K562 (cell line): ENCODE measurements around the gene LRCH1. TPM values are rescaled to one million over a fixed set of nuclear protein-coding genes. Genes with fewer than 3 reads are reported as not detected.

ENCODE experiments used
- ATAC-seq: fragments of 200-7000 bp; cut with Tn5 transposase; 3 replicates; pipeline ENCODE4 v1.9.1; 2020; ENCODE audit warnings: moderate library complexity
- BruUV-seq: library from RNA; stranded (reverse); fragments of 400-500 nt; replicated peaks from 2 replicates; lab custom pipeline; 2021; lab: Mats Ljungman, UMichigan
- CTCF ChIA-PET: fragments of 300-600 bp; formaldehyde crosslinking; extraction: SDS; loops from one replicate; lab custom pipeline; 2021; ENCODE audit warnings: low intra/inter-chr PET ratio; lab: Yijun Ruan, JAX
- POLR2A ChIA-PET: fragments of 300-600, 350-650 bp; sonication (Branson Sonifier 250); formaldehyde crosslinking; extraction: SDS; loops from one replicate; lab custom pipeline; 2021; ENCODE audit warnings: antibody characterized with exemption, inconsistent platforms; lab: Yijun Ruan, JAX
- DNase-seq, 4 experiments: peaks; one replicate each; pipeline versions ENCODE4 v3.0.0 to v3.0.0-alpha.2; 2011 to 2018; ENCODE audit warnings: low spot score in 3 of 4, mixed read lengths in 3 of 4; ENCODE audit errors: extremely low read depth in 1 of 4
- FAIRE-seq: peaks from 2 replicates; lab custom pipeline; 2011; peaks lifted over from hg19 to GRCh38; lab: Jason Lieb, UNC
- H2AFZ ChIP-seq: 2 replicates; pipeline ENCODE4 v1.6.0; 2011; ENCODE audit warnings: low read depth, low read length, control low read depth, inconsistent platforms
- H3K27ac ChIP-seq: fragments of 200-600 bp; 3 replicates; pipeline ENCODE4 v1.8.0; 2011; ENCODE audit warnings: low read depth, mild to moderate bottlenecking, control low read depth, inconsistent platforms, low read length, moderate library complexity, mixed read lengths; ENCODE audit errors: extremely low read depth
- H3K27me3 ChIP-seq, 2 experiments: fragments of 300-600 bp in 1 of 2; 2 replicates in 1 of 2; 3 replicates in 1 of 2; pipeline versions ENCODE4 v1.6.0 to v1.8.0; 2011; ENCODE audit warnings: inconsistent platforms in 2 of 2, low read length in 2 of 2, mild to moderate bottlenecking in 1 of 2, mixed read lengths in 1 of 2, moderate library complexity in 1 of 2; ENCODE audit not compliant: control insufficient read depth in 2 of 2, insufficient read depth in 2 of 2
- H3K36me3 ChIP-seq: fragments of 300-600 bp; 3 replicates; pipeline ENCODE4 v1.8.0; 2011; ENCODE audit warnings: mild to moderate bottlenecking, low read length, inconsistent platforms; ENCODE audit not compliant: control insufficient read depth, insufficient read depth
- H3K4me1 ChIP-seq, 2 experiments: fragments of 200-600 bp in 1 of 2; replicated peaks in 1 of 2; 2 replicates in 1 of 2; 3 replicates in 1 of 2; pipeline versions ENCODE4 v1.5.1 to v1.8.0; 2011; ENCODE audit warnings: inconsistent platforms in 2 of 2, low read length in 2 of 2, mild to moderate bottlenecking in 1 of 2, mixed read lengths in 1 of 2, moderate library complexity in 1 of 2; ENCODE audit not compliant: control insufficient read depth in 2 of 2, insufficient read depth in 2 of 2
- H3K4me2 ChIP-seq: 2 replicates; pipeline ENCODE4 v1.6.1; 2011; ENCODE audit warnings: low read length, control low read depth, inconsistent platforms, mixed read lengths; ENCODE audit not compliant: insufficient read depth
- H3K4me3 ChIP-seq: fragments of 200-600 bp; sonication (generic), shearing (Covaris generic); 2 replicates; pipeline ENCODE4 v1.5.1; 2016; ENCODE audit warnings: control low read depth, inconsistent platforms
- H3K79me2 ChIP-seq: fragments of 200-600 bp; 3 replicates; pipeline ENCODE4 v1.8.0; 2011; ENCODE audit warnings: low read length, inconsistent platforms; ENCODE audit not compliant: control insufficient read depth, insufficient read depth
- H3K9ac ChIP-seq, 2 experiments: 2 replicates each; pipeline versions ENCODE4 v1.6.0 to v1.6.1; 2011; ENCODE audit warnings: low read depth in 2 of 2, low read length in 2 of 2, control low read depth in 1 of 2, inconsistent platforms in 1 of 2, mild to moderate bottlenecking in 1 of 2, mixed read lengths in 1 of 2; ENCODE audit not compliant: insufficient read depth in 1 of 2
- H3K9me1 ChIP-seq: one replicate; pipeline ENCODE4 v1.6.0; 2011; ENCODE audit warnings: inconsistent platforms, mild to moderate bottlenecking, low read length, moderate library complexity; ENCODE audit not compliant: control insufficient read depth, insufficient read depth
- H3K9me3 ChIP-seq: replicated peaks from 2 replicates; pipeline ENCODE4 v1.5.1; 2011; ENCODE audit warnings: low read depth, low read length, inconsistent platforms; ENCODE audit not compliant: control insufficient read depth, insufficient read depth
- H4K20me1 ChIP-seq: replicated peaks from 2 replicates; pipeline ENCODE4 v1.6.1; 2011; ENCODE audit warnings: low read length, inconsistent platforms, mixed read lengths; ENCODE audit not compliant: control insufficient read depth, insufficient read depth
- CTBP1 ChIP-seq: fragments of 450-650 bp; IDR thresholded peaks from 2 replicates; pipeline ENCODE4 v1.6.1; 2016; ENCODE audit warnings: borderline replicate concordance
- ELF4 ChIP-seq: fragments of 450-650 bp; formaldehyde crosslinking; IDR thresholded peaks from 2 replicates; pipeline ENCODE4 v1.4.0; 2022; ENCODE audit warnings: missing genetic modification characterization
- MTF1 ChIP-seq: fragments of 250-450 bp; sonication (Bioruptor Pico); IDR thresholded peaks from 2 replicates; pipeline ENCODE4 v1.9.0; 2021; ENCODE audit warnings: moderate library complexity, mild to moderate bottlenecking, inconsistent platforms, borderline replicate concordance
- MXI1 ChIP-seq: IDR thresholded peaks from 2 replicates; pipeline ENCODE4 v1.6.1; 2011; ENCODE audit warnings: low read depth, mild to moderate bottlenecking, improper control_type of control experiment, low read length
- NCOA1 ChIP-seq: fragments of 450-650 bp; IDR thresholded peaks from 2 replicates; pipeline ENCODE4 v1.6.1; 2016; ENCODE audit warnings: low read depth
- SREBF2 ChIP-seq: sonication (generic); formaldehyde crosslinking; IDR thresholded peaks from 2 replicates; pipeline ENCODE4 v1.4.0; 2020; ENCODE audit warnings: mild to moderate bottlenecking, missing genetic modification reagents
- STAT5A ChIP-seq: IDR thresholded peaks from 2 replicates; pipeline ENCODE4 v1.6.1; 2012; ENCODE audit warnings: low read length, inconsistent platforms, borderline replicate concordance
- TEAD4 ChIP-seq, 2 experiments: sonication (generic) in 1 of 2; formaldehyde crosslinking in 1 of 2; IDR thresholded peaks; 2 replicates each; pipeline versions ENCODE4 v1.6.1 to v1.8.0; 2012 to 2022; ENCODE audit warnings: borderline replicate concordance in 1 of 2, inconsistent platforms in 1 of 2, low read length in 1 of 2, mild to moderate bottlenecking in 1 of 2, missing genetic modification reagents in 1 of 2
- XRCC5 ChIP-seq: fragments of 200-400 bp; formaldehyde crosslinking; IDR thresholded peaks from 2 replicates; pipeline ENCODE4 v1.6.1; 2017; ENCODE audit warnings: low read depth, mild to moderate bottlenecking, low read length
- ZBTB17 ChIP-seq: fragments of 450-650 bp; formaldehyde crosslinking; IDR thresholded peaks from 2 replicates; pipeline ENCODE4 v1.4.0; 2020; ENCODE audit warnings: mild to moderate bottlenecking
- ZNF766 ChIP-seq: fragments of 200-800 bp; sonication (Bioruptor generic); conservative IDR thresholded peaks from 2 replicates; pipeline ENCODE4 v1.6.1; 2016; ENCODE audit warnings: missing genetic modification characterization, missing compliant biosample characterization
- WGBS: fragments of 100-300 bp; shearing (Covaris generic); methylation state at CpG from one replicate; pipeline ENCODE4 v1.1.6; 2016; ENCODE audit warnings: low coverage, mixed read lengths; ENCODE audit not compliant: insufficient coverage; ENCODE audit errors: missing lambda C conversion rate; 5-methylcytosine and 5-hydroxymethylcytosine counted together
- in situ Hi-C: fragments of 300-500 bp; cut with MboI; formaldehyde crosslinking; loops from 4 replicates; pipeline ENCODE4 v1.15.0; 2018; ENCODE audit warnings: inconsistent platforms, mixed read lengths
- intact Hi-C: fragments of 100-400 bp; cut with micrococcal nuclease; formaldehyde crosslinking; loops from 2 replicates; pipeline ENCODE4 v1.14.2; 2022
- polyA plus RNA-seq, 8 experiments: library from polyadenylated mRNA; depleted of rRNA in 4 of 8; stranded (reverse) in 5 of 8; unstranded in 3 of 8; fragments of >200 nt; fragmentation: Nextera tagmentation in 2 of 8; fragmentation: Illumina TruSeq in 1 of 8; extraction: Ambion mirVana in 2 of 8; extraction: Trizol in 1 of 8; gene quantifications; 2 replicates each; pipeline versions ENCODE4 v1.2.1 to v1.2.3, GENCODE V29; 2011 to 2014; ENCODE audit warnings: inconsistent platforms in 1 of 8, missing spikeins in 1 of 8
- total RNA-seq, 7 experiments: library from RNA; depleted of rRNA in 6 of 7; stranded (reverse); fragments of >200 nt in 6 of 7; fragmentation: Illumina TruSeq in 2 of 7; extraction: Trizol in 2 of 7; gene quantifications; 2 replicates each; pipeline versions ENCODE4 v1.2.1 to v1.2.3, GENCODE V29; 2011 to 2021; ENCODE audit warnings: low replicate concordance in 1 of 7
- TF ChIP-seq, protein P1 (sequence below): IDR thresholded peaks from 3 replicates; pipeline ENCODE4 v1.6.1; 2011; ENCODE audit warnings: borderline replicate concordance, mild to moderate bottlenecking, moderate library complexity; ENCODE audit not compliant: insufficient read length; ENCODE audit errors: extremely low read depth
- TF ChIP-seq, protein P2 (sequence below): sonication (generic); formaldehyde crosslinking; IDR thresholded peaks from 2 replicates; pipeline ENCODE4 v1.8.0; 2022; ENCODE audit warnings: missing genetic modification reagents, mild to moderate bottlenecking, borderline replicate concordance

The LRCH1 gene
- total and polyA plus RNA-seq, 9 of the 15 experiments (the other 6 are each of a cell fraction or from before 2014, with no cell fraction given): 1.1 to 6.8 (median 3.7) TPM

DNA sequence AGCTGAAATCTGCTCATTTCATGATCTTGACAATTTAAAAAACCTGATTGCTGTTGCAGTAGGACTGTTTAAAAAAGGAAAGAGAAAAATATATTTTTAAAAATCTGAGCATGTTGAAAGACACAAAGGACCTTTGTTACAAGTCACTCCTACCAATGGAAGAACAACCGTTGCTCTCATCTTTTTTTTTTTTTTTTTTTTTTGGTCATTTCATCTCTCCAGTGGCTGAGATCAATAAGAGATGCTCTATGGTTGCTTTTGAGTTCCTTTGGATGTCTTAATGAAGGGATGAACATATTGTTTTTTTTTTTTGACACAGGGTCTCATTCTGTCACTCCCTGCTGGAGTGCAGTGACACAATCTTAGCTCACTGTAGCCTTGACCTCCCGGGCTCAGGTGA lies 29.2 kb downstream of the LRCH1 start:
- intact Hi-C loops: no loop called here

More for the DNA sequence above, 29.2 kb downstream of the LRCH1 start:
- WGBS: 67% methylated on average over 1 of the region's 2 CpGs
- H4K20me1 ChIP-seq: peaks cover 7% of the 10 kb centered on the region; the same call in 1 of the 2 replicates
- peaks cover 4% of the 10 kb centered on the region for H3K9me1 ChIP-seq
- no peak for ATAC-seq
- POLR2A ChIA-PET: interaction anchor here (1.8 kb wide), 1 partner anchor 11 kb away, joined by 4 read pairs; no protein-coding TSS in a partner anchor
- H3K36me3 ChIP-seq: no peaks in the 10 kb centered on the region
- TF ChIP-seq MXI1: no peak
- TF ChIP-seq ELF4 (CRISPR knock-in tag): no peak
- no peak for TF ChIP-seq SREBF2 (CRISPR knock-in tag)
- no peak for TF ChIP-seq MTF1 (CRISPR knock-in tag)
- TF ChIP-seq ZBTB17 (CRISPR knock-in tag): no peak
- TF ChIP-seq CTBP1: no peak
- TF ChIP-seq XRCC5: no peak
- TF ChIP-seq, protein P1, sequence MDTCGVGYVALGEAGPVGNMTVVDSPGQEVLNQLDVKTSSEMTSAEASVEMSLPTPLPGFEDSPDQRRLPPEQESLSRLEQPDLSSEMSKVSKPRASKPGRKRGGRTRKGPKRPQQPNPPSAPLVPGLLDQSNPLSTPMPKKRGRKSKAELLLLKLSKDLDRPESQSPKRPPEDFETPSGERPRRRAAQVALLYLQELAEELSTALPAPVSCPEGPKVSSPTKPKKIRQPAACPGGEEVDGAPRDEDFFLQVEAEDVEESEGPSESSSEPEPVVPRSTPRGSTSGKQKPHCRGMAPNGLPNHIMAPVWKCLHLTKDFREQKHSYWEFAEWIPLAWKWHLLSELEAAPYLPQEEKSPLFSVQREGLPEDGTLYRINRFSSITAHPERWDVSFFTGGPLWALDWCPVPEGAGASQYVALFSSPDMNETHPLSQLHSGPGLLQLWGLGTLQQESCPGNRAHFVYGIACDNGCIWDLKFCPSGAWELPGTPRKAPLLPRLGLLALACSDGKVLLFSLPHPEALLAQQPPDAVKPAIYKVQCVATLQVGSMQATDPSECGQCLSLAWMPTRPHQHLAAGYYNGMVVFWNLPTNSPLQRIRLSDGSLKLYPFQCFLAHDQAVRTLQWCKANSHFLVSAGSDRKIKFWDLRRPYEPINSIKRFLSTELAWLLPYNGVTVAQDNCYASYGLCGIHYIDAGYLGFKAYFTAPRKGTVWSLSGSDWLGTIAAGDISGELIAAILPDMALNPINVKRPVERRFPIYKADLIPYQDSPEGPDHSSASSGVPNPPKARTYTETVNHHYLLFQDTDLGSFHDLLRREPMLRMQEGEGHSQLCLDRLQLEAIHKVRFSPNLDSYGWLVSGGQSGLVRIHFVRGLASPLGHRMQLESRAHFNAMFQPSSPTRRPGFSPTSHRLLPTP: no peak
- TF ChIP-seq, protein P2, sequence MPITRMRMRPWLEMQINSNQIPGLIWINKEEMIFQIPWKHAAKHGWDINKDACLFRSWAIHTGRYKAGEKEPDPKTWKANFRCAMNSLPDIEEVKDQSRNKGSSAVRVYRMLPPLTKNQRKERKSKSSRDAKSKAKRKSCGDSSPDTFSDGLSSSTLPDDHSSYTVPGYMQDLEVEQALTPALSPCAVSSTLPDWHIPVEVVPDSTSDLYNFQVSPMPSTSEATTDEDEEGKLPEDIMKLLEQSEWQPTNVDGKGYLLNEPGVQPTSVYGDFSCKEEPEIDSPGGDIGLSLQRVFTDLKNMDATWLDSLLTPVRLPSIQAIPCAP (CRISPR knock-in tag): no peak
- no peak for TF ChIP-seq NCOA1
- no peak for TF ChIP-seq TEAD4 (IDR thresholded peaks at IDR 0.05; ENCODE audit: low read length)
- no peak for TF ChIP-seq TEAD4 (CRISPR knock-in tag; IDR thresholded peaks at IDR 0.05; ENCODE audit: borderline replicate concordance)
- no peak for TF ChIP-seq STAT5A
- no peak for TF ChIP-seq ZNF766
- TF ChIP-seq, all 486 proteins: peak for 0
- FAIRE-seq: no peak
- Histone ChIP-seq H3K4me1 (no peaks in the 10 kb centered on the region), H3K27ac (no peak overlapping the region), H3K79me2 (peaks cover 5% of the 10 kb centered on the region; the same call in 2 of the 3 replicates), H3K9ac (no peak overlapping the region), H3K4me3 (no peak overlapping the region), H3K27me3 (no peaks in the 10 kb centered on the region), H2AFZ (no peak overlapping the region), H3K4me2 (no peak overlapping the region), H3K9me3 (no peaks in the 10 kb centered on the region)
- in situ Hi-C loops: no loop called here
- DNase-seq: no peak
- CTCF ChIA-PET: no interaction called here
- no TSS peak for BruUV-seq
